Activated CD4-positive, alpha-beta T cell treated with anti-CD3 and anti-CD28 coated beads, Interleukin-2, amount 50 U/mL, for 4 hours (primary cell): ENCODE results near the gene H2BW1.
"Not testable (repeated sequence)": the region's sequence is repeated elsewhere in the genome, so short reads cannot be mapped to it uniquely, and the experiment has no call there.

Source experiments
- DNase-seq, 2 experiments: peaks; one replicate each; pipeline ENCODE4 v3.0.0-alpha.2; 2020

Gene H2BW1

GRCh38 chrX:104013606-104014005 is at the start of gene H2BW1:
Gene H2BW1, minus strand, starts transcription at chrX:104013708. Its CDS starts 132 bp downstream, at chrX:104013576.
- no peak for DNase-seq

- DNase-seq, result not testable (repeated sequence)
Observed at GRCh38 chrX:104062636-104063035, 49.1 kb upstream of the H2BW1 start.

- not testable (repeated sequence) for DNase-seq
Observed at GRCh38 chrX:104054956-104055355, 41.4 kb upstream of the H2BW1 start.

- no peak for DNase-seq
Observed at GRCh38 chrX:104047171-104047570, 33.7 kb upstream of the H2BW1 start.

- DNase-seq, result no peak
Observed at GRCh38 chrX:104045642-104046041, 32.1 kb upstream of the H2BW1 start.

- no peak for DNase-seq
Observed at GRCh38 chrX:104041003-104041402, 27.5 kb upstream of the H2BW1 start.

- DNase-seq, result no peak
Observed at GRCh38 chrX:104039689-104040505, 26.4 kb upstream of the H2BW1 start, which contains the start of gene H2BW2. Gene H2BW2, plus strand, starts transcription at chrX:104039956. Its CDS starts 39 bp downstream, at chrX:104039995.

- no peak for DNase-seq
Observed at GRCh38 chrX:104018126-104018525, 4.6 kb upstream of the H2BW1 start.

- not testable (repeated sequence) for DNase-seq
Observed at GRCh38 chrX:104015576-104015975, 2.1 kb upstream of the H2BW1 start.

- no peak for DNase-seq
Observed at GRCh38 chrX:104013158-104013557, 350 bp downstream of the H2BW1 start.

- no peak for DNase-seq
Observed at GRCh38 chrX:104008831-104009230, 4.7 kb downstream of the H2BW1 start.

GRCh38 chrX:103999234-103999633 is 14.3 kb downstream of the H2BW1 start:
- no peak for DNase-seq

GRCh38 chrX:103983508-103983907 is 30.0 kb downstream of the H2BW1 start:
- DNase-seq, result not testable (repeated sequence)

GRCh38 chrX:103962411-103963278 is 50.9 kb downstream of the H2BW1 start, which contains the start of gene TMSB15B:
Gene TMSB15B, plus strand, starts transcription at chrX:103962627.
- not testable (repeated sequence) for DNase-seq
